Astrocyte (in vitro differentiated cells and primary cell): ENCODE results near the gene DPM3. TPM values are rescaled to one million over a fixed set of nuclear protein-coding genes. Genes with fewer than 3 reads are reported as not detected.
A peak's percentile ranks its signal among the peaks of the same experiment; 100 is the strongest.

Source experiments
- DNase-seq: peaks from one replicate; pipeline ENCODE4 v3.0.0-alpha.2; 2010; ENCODE audit warnings: low read depth
- FAIRE-seq: peaks from 2 replicates; lab custom pipeline; 2011; peaks lifted over from hg19 to GRCh38; lab: Jason Lieb, UNC
- H2AFZ ChIP-seq: 2 replicates; pipeline ENCODE4 v1.6.0; 2012; ENCODE audit warnings: low read depth, low read length, inconsistent platforms
- H3K27ac ChIP-seq: 2 replicates; pipeline ENCODE4 v1.5.1; 2011; ENCODE audit warnings: low read depth, low read length, inconsistent platforms
- H3K27me3 ChIP-seq: 2 replicates; pipeline ENCODE4 v1.6.0; 2011; ENCODE audit warnings: low read length, inconsistent platforms; ENCODE audit not compliant: insufficient read depth
- H3K36me3 ChIP-seq: 2 replicates; pipeline ENCODE4 v1.5.1; 2011; ENCODE audit warnings: low read length, inconsistent platforms; ENCODE audit not compliant: insufficient read depth
- H3K4me1 ChIP-seq: 2 replicates; pipeline ENCODE4 v1.5.1; 2011; ENCODE audit warnings: low read length, inconsistent platforms; ENCODE audit not compliant: insufficient read depth
- H3K4me2 ChIP-seq: 2 replicates; pipeline ENCODE4 v1.6.0; 2012; ENCODE audit warnings: low read length, inconsistent platforms
- H3K4me3 ChIP-seq: 2 replicates; pipeline ENCODE4 v1.5.1; 2011; ENCODE audit warnings: low read depth, mild to moderate bottlenecking, low read length, inconsistent platforms; ENCODE audit not compliant: insufficient read depth
- H3K79me2 ChIP-seq: 2 replicates; pipeline ENCODE4 v1.6.0; 2012; ENCODE audit warnings: mild to moderate bottlenecking, low read length, inconsistent platforms; ENCODE audit not compliant: insufficient read depth
- H3K9ac ChIP-seq: 2 replicates; pipeline ENCODE4 v1.6.0; 2012; ENCODE audit warnings: mild to moderate bottlenecking, low read length, inconsistent platforms
- H3K9me3 ChIP-seq: 2 replicates; pipeline ENCODE4 v1.5.1; 2012; ENCODE audit warnings: low read depth, mild to moderate bottlenecking, low read length, inconsistent platforms; ENCODE audit not compliant: insufficient read depth
- H4K20me1 ChIP-seq: 2 replicates; pipeline ENCODE4 v1.6.0; 2012; ENCODE audit warnings: low read length, inconsistent platforms; ENCODE audit not compliant: insufficient read depth
- H3K27ac Mint-ChIP-seq: one replicate; pipeline ENCODE4 v1.8.0; 2021; ENCODE audit warnings: mild to moderate bottlenecking, mixed read lengths; ENCODE audit not compliant: unreplicated experiment
- H3K27me3 Mint-ChIP-seq: one replicate; pipeline ENCODE4 v1.8.0; 2021; ENCODE audit warnings: low read depth, mixed read lengths; ENCODE audit not compliant: unreplicated experiment
- H3K36me3 Mint-ChIP-seq: one replicate; pipeline ENCODE4 v1.8.0; 2021; ENCODE audit warnings: low read depth, mixed read lengths; ENCODE audit not compliant: unreplicated experiment
- H3K4me1 Mint-ChIP-seq: one replicate; pipeline ENCODE4 v1.8.0; 2021; ENCODE audit warnings: low read depth, mixed read lengths; ENCODE audit not compliant: unreplicated experiment
- H3K4me3 Mint-ChIP-seq: one replicate; pipeline ENCODE4 v1.8.0; 2021; ENCODE audit warnings: mild to moderate bottlenecking, moderate library complexity, mixed read lengths; ENCODE audit not compliant: unreplicated experiment
- H3K9me3 Mint-ChIP-seq: one replicate; pipeline ENCODE4 v1.8.0; 2021; ENCODE audit warnings: mild to moderate bottlenecking, mixed read lengths; ENCODE audit not compliant: unreplicated experiment
- CTCF ChIP-seq: IDR thresholded peaks from 2 replicates; pipeline ENCODE4 v1.5.1; 2011; ENCODE audit warnings: low read depth, mild to moderate bottlenecking, inconsistent platforms, low read length, moderate library complexity; ENCODE audit not compliant: insufficient read depth
- EZH2 ChIP-seq: IDR thresholded peaks from 2 replicates; pipeline ENCODE4 v1.6.1; 2012; ENCODE audit warnings: mild to moderate bottlenecking, low read length, inconsistent platforms; ENCODE audit not compliant: insufficient read depth
- total RNA-seq: library from RNA; stranded (reverse); gene quantifications from 2 replicates; pipeline ENCODE4 v1.2.1, GENCODE V29; 2021

DPM3 gene
- total RNA-seq, 1 donor from 2014 or later, result 31.0 TPM

- peak overlapping the region; percentile 90 for H3K4me2 ChIP-seq
- H2AFZ ChIP-seq, result peak overlapping the region; percentile 81
- peaks cover 44% of the 10 kb centered on the region for H3K4me1 ChIP-seq
- no peaks in the 10 kb centered on the region for H3K9me3 ChIP-seq
- Mint-ChIP-seq H3K4me1 (peaks cover 44% of the 10 kb centered on the region), H3K36me3 (peaks cover 5% of the 10 kb centered on the region), H3K27me3 (no peaks in the 10 kb centered on the region), H3K9me3 (no peaks in the 10 kb centered on the region), H3K4me3 (peak overlapping the region; percentile 87), H3K27ac (peak overlapping the region; percentile 73)
- no peak for TF ChIP-seq CTCF
- peak; percentile 37 for TF ChIP-seq EZH2
- no peaks in the 10 kb centered on the region for H3K36me3 ChIP-seq
- FAIRE-seq (no peak), DNase-seq (no peak)
- H4K20me1 ChIP-seq, result no peaks in the 10 kb centered on the region
- peak overlapping the region; percentile 55 for H3K4me3 ChIP-seq
- peak overlapping the region; percentile 77 for H3K9ac ChIP-seq
- H3K27me3 ChIP-seq, result peaks cover 45% of the 10 kb centered on the region
- no peak overlapping the region for H3K27ac ChIP-seq
- H3K79me2 ChIP-seq, result no peaks in the 10 kb centered on the region
Observed at GRCh38 chr1:155127967-155128754, 12.2 kb downstream of the DPM3 start.

- no peaks in the 10 kb centered on the region for H4K20me1 ChIP-seq
- H3K4me1 ChIP-seq, result peaks cover 44% of the 10 kb centered on the region
- no peaks in the 10 kb centered on the region for H3K79me2 ChIP-seq
- peak within 1 kb of the TSS; percentile 81 for H2AFZ ChIP-seq
- FAIRE-seq (no peak), DNase-seq (peak; percentile 36)
- H3K9me3 ChIP-seq, result no peaks in the 10 kb centered on the region
- H3K27ac ChIP-seq, result no peak within 1 kb of the TSS
- peaks cover 1% of the 10 kb centered on the region for H3K27me3 Mint-ChIP-seq
- no peaks in the 10 kb centered on the region for H3K36me3 ChIP-seq
- peak within 1 kb of the TSS; percentile 77 for H3K9ac ChIP-seq
- H3K9me3 Mint-ChIP-seq, result no peaks in the 10 kb centered on the region
- H3K36me3 Mint-ChIP-seq, result peaks cover 5% of the 10 kb centered on the region
- peak within 1 kb of the TSS; percentile 87 for H3K4me3 Mint-ChIP-seq
- peaks cover 44% of the 10 kb centered on the region for H3K4me1 Mint-ChIP-seq
- H3K27me3 ChIP-seq, result peaks cover 48% of the 10 kb centered on the region
- H3K4me3 ChIP-seq, result peak within 1 kb of the TSS; percentile 55
- peak within 1 kb of the TSS; percentile 90 for H3K4me2 ChIP-seq
- H3K27ac Mint-ChIP-seq, result peak within 1 kb of the TSS; percentile 95
- TF ChIP-seq CTCF (no peak), EZH2 (no peak)
Observed at GRCh38 chr1:155127105-155127966, 13.0 kb downstream of the DPM3 start, which contains the start of gene EFNA1. Gene EFNA1, plus strand, starts transcription at chr1:155127876. Its CDS starts 102 bp downstream, at chr1:155127978.
